GM12892 (cell line): ENCODE data around the gene PERCC1.

Experiments
- POLR2A ChIP-seq: IDR thresholded peaks from 2 replicates; pipeline ENCODE4 v1.6.1; 2011; ENCODE audit warnings: low read depth, low read length, control low read depth
- TAF1 ChIP-seq: IDR thresholded peaks from 2 replicates; pipeline ENCODE4 v1.6.1; 2011; ENCODE audit warnings: low read depth, mild to moderate bottlenecking, control low read depth, low read length, borderline replicate concordance

GRCh38 chr16:1466054-1466453 lies 35.2 kb downstream of the PERCC1 start:
- TF ChIP-seq POLR2A (no peak), TAF1 (no peak)
